ENCODE results near the gene PSG3.
"Not testable (repeated sequence)": the region's sequence is repeated elsewhere in the genome, so short reads cannot be mapped to it uniquely, and the experiment has no call there.

PSG3 gene

GRCh38 chr19:42695811-42696503, 44.3 kb downstream of the PSG3 start:
- DNase-seq (ENCODE audit: low read depth in 2 of 2) = no peak

GRCh38 chr19:42693760-42694350, 46.4 kb downstream of the PSG3 start:
- peak in 1 of 2 donors; percentile 1 for DNase-seq (ENCODE audit: low read depth in 2 of 2)

GRCh38 chr19:42683917-42684513, 56.3 kb downstream of the PSG3 start:
- DNase-seq (ENCODE audit: low read depth in 2 of 2) = peak in 1 of 2 donors; percentile 15

DNA sequence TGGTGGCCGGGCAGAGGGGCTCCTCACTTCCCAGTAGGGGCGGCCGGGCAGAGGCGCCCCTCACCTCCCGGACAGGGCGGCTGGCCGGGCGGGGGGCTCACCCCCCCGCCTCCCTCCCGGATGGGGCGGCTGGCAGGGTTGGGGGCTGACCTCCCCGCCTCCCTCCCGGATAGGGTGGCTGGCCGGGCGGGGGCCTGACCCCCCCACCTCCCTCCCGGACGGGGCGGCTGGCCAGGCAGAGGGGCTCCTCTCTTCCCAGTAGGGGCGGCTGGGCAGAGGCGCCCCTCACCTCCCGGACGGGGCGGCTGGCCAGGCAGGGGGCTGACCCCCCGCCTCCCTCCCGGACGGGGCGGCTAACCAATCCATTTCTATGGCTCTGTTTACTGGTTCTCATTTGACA, 64.0 kb downstream of the PSG3 start:
- DNase-seq (ENCODE audit: low read depth in 2 of 2) = not testable (repeated sequence)

DNA sequence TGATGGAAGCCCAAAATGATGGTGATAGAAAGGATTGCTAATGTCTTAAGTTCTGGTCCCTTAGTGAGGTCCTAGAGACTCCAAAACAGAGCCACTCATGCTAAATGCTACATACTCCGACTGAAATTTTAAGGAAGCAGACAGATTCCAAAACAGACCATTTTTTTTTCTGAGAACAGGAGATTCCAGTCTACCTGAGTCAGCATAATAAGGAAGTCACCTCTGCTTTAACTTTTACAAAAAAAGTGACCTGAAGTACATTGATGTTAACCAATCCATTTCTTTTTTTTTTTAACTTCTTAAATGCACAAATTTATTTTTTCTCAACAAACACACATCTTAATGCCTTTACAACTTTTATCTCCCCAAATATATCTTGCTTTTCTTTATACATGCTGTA, 65.7 kb downstream of the PSG3 start:
- not testable (repeated sequence) for DNase-seq (ENCODE audit: low read depth in 2 of 2)

Data from stimulated activated CD4-positive, alpha-beta T cell treated with anti-CD3 and anti-CD28 coated beads, Interleukin-15, amount 100 ng/mL, for 48 hours (primary cell).